Measurements from ENCODE around the gene PTPN12.
"Not testable (repeated sequence)": the region's sequence is repeated elsewhere in the genome, so short reads cannot be mapped to it uniquely, and the experiment has no call there.

Gene PTPN12

DNA sequence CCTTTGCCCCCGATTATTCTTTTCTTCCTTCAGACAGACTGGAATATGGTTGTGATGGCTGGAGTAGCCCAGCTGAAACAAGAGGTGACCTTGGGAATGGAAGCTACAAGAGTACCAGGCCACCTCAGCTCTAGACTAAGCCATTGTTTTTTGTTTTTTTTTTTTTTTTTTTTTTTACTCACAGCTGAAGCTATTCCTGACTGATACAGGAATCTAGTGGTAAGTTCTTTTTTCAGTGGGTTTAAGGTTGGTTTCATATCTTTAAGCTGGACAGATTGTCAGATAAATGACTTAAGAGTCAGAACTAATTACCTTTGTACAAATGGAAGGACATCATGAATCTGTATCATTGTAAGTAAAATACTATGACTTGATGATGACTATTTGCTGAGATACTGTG lies 30.2 kb upstream of the PTPN12 start:
- no peak for DNase-seq (ENCODE audit: low read depth in 2 of 2)
- TF ChIP-seq, protein P1, sequence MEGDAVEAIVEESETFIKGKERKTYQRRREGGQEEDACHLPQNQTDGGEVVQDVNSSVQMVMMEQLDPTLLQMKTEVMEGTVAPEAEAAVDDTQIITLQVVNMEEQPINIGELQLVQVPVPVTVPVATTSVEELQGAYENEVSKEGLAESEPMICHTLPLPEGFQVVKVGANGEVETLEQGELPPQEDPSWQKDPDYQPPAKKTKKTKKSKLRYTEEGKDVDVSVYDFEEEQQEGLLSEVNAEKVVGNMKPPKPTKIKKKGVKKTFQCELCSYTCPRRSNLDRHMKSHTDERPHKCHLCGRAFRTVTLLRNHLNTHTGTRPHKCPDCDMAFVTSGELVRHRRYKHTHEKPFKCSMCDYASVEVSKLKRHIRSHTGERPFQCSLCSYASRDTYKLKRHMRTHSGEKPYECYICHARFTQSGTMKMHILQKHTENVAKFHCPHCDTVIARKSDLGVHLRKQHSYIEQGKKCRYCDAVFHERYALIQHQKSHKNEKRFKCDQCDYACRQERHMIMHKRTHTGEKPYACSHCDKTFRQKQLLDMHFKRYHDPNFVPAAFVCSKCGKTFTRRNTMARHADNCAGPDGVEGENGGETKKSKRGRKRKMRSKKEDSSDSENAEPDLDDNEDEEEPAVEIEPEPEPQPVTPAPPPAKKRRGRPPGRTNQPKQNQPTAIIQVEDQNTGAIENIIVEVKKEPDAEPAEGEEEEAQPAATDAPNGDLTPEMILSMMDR (IDR thresholded peaks at IDR 0.05; ENCODE audit: low read depth, low read length) = no peak
- no peak overlapping the region for H3K4me3 ChIP-seq (replicated peaks in 1 of 2; ENCODE audit: low read depth in 2 of 2, low read length in 2 of 2)

DNA sequence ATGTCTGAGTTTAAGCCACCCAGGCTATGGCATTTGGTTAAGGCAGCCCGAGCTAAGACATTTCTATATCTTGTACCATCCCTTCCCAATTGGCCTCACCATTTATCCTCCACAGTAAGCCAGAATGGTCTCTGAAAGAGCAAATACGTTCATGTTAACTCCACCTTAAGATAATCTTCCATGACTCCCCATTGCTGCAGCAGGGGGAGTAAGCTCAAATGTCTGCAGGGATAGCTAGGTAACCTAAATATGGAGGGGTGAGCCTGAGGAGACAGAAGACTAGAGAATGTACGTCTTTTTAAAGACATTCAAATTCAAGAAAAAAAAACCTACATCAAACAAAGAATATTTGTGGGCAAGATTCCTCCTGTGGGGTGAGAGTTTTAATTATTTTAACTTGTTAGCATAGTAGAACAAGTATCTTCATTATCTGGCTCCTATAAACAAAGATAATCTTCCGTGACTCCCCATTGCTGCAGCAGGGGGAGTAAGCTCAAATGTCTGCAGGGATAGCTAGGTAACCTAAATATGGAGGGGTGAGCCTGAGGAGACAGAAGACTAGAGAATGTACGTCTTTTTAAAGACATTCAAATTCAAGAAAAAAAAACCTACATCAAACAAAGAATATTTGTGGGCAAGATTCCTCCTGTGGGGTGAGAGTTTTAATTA lies 24.0 kb upstream of the PTPN12 start:
- DNase-seq (ENCODE audit: low read depth in 2 of 2); H3K4me3 ChIP-seq (replicated peaks in 1 of 2; ENCODE audit: low read depth in 2 of 2, low read length in 2 of 2): not testable (repeated sequence)

DNA sequence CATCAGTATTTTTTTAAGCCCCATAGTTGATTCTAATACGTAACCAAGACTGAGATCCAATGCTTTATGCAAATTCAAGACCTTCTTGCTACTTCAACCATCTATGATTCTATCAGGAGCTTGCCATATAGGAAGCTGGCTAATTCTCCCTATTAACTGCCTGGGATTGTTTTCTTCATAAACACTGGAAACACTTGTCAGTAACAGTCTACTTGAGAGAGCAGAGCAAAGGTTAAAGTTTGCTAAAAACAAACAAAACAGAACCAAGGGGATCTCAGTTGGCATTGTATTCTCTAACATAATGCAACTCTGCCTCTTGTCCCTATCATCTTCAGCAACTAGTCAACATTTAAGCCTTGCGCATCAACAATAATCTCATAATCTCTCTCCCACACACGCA lies 21.0 kb upstream of the PTPN12 start:
- no peak for DNase-seq (ENCODE audit: low read depth in 2 of 2)
- no peak overlapping the region for H3K4me3 ChIP-seq (replicated peaks in 1 of 2; ENCODE audit: low read depth in 2 of 2, low read length in 2 of 2)
- TF ChIP-seq, protein P1 (IDR thresholded peaks at IDR 0.05; ENCODE audit: low read depth, low read length) = no peak

DNA sequence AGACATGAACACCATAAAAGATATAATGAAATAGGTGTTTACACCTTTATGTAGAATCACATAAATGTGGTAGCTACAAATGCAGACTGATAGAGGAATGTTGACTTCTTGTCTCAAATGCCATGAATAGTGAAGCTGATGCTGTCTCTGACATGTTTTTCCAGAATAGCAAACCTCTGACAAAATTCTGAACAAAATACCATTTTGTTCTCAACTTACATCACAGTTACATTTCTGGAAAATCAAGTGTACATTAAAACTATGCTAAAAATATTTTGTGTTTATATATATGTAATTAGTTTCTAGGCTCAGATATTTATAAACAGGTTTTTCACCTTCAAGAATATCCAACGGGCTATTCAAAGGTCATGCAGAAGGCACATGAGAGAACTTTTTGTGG lies 16.8 kb upstream of the PTPN12 start:
- TF ChIP-seq, protein P1 (IDR thresholded peaks at IDR 0.05; ENCODE audit: low read depth, low read length) = no peak
- H3K4me3 ChIP-seq (replicated peaks in 1 of 2; ENCODE audit: low read depth in 2 of 2, low read length in 2 of 2) = no peak overlapping the region
- no peak for DNase-seq (ENCODE audit: low read depth in 2 of 2)

DNA sequence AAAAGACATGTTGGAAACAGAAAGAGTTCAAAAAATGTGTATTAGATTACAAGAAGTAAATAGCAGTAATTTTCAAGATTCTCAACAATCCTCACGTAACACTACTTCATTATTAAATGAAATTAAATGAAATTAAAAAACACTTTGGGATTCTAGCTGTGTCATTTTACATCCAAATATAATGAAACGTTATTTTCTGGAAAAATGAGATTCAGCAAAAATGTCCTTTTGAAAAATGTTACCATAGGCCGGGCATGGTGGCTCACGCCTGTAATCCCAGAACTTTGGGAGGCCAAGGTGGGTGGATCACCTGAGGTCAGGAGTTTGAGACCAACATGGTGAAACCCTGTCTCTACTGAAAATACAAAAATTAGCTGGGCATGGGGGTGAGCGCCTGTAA lies 15.6 kb upstream of the PTPN12 start:
- not testable (repeated sequence) for DNase-seq (ENCODE audit: low read depth in 2 of 2); H3K4me3 ChIP-seq (replicated peaks in 1 of 2; ENCODE audit: low read depth in 2 of 2, low read length in 2 of 2)

DNA sequence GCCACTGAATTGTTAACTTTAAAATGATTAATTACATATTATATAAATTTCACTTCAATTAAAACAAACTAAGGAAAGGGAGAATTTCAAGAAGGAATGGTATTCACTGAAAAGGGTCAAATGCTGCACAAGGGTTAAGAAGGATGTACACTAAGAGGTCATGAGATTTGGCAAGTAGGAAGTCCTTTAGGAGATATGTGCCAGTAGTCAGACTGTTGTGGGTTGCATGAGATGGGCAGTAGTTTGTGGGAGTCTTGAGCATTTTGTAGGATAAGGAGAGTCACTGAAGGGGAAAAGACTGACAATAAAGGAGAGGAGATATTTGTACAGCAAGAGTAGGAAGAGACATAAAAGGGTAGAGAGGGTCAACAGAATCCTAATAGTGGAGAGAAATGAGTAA lies 12.4 kb upstream of the PTPN12 start:
- H3K4me3 ChIP-seq (replicated peaks in 1 of 2; ENCODE audit: low read depth in 2 of 2, low read length in 2 of 2) = no peak overlapping the region
- TF ChIP-seq, protein P1 (IDR thresholded peaks at IDR 0.05; ENCODE audit: low read depth, low read length) = no peak
- DNase-seq (ENCODE audit: low read depth in 2 of 2) = no peak

DNA sequence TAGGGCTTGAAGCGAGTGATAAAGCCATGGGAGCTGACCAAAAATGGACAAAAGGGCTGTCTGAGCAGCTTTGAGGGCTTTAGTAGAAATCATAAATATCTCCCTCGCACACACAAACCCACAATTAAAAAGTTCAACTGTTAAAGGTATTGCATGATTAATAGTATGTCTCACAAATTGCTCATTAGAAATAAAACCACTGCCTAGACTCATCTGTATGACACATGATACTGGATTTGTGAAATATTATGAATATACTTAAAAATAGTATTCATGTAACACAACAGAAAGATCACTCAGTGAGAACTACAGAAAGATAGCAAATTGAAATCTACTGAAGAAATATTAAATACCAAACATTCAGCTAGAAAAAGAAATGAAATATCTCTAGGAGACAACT lies 11.9 kb upstream of the PTPN12 start:
- DNase-seq (ENCODE audit: low read depth in 2 of 2) = peak in 1 of 2 donors; percentile 47
- no peak overlapping the region for H3K4me3 ChIP-seq (replicated peaks in 1 of 2; ENCODE audit: low read depth in 2 of 2, low read length in 2 of 2)
- TF ChIP-seq, protein P1 (IDR thresholded peaks at IDR 0.05; ENCODE audit: low read depth, low read length) = no peak

DNA sequence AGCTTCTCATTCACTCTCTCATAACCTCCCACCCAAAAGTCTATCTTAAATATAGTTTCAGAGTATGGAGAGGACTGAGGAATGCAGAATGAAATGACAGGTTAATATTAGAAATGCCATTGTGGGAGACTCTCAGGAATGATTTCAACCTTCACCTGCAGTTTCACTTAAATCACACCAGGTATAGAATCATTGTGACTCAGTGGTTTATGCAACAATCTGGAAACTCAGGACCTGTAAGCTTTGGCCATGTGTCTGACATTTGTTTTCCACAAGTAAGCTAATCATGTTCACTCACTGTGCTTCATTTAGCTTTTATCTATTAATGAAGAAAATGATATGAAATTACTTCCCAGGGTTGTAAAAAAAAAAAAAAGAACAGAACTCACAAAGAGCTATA lies 8.7 kb upstream of the PTPN12 start:
- no peak for DNase-seq (ENCODE audit: low read depth in 2 of 2)
- no peak overlapping the region for H3K4me3 ChIP-seq (replicated peaks in 1 of 2; ENCODE audit: low read depth in 2 of 2, low read length in 2 of 2)
- TF ChIP-seq, protein P1 (IDR thresholded peaks at IDR 0.05; ENCODE audit: low read depth, low read length) = no peak

Data from cardiac fibroblast (primary cell).